ENCODE data around the gene CCN2. TPM values are rescaled to one million over a fixed set of nuclear protein-coding genes. Genes with fewer than 3 reads are reported as not detected.

CCN2 gene
- total RNA-seq, 1 experiment from 2014 or later = 49.4 TPM

GRCh38 chr6:131947986-131948661 is 3.0 kb downstream of the CCN2 start:
- TF ChIP-seq, protein P1, sequence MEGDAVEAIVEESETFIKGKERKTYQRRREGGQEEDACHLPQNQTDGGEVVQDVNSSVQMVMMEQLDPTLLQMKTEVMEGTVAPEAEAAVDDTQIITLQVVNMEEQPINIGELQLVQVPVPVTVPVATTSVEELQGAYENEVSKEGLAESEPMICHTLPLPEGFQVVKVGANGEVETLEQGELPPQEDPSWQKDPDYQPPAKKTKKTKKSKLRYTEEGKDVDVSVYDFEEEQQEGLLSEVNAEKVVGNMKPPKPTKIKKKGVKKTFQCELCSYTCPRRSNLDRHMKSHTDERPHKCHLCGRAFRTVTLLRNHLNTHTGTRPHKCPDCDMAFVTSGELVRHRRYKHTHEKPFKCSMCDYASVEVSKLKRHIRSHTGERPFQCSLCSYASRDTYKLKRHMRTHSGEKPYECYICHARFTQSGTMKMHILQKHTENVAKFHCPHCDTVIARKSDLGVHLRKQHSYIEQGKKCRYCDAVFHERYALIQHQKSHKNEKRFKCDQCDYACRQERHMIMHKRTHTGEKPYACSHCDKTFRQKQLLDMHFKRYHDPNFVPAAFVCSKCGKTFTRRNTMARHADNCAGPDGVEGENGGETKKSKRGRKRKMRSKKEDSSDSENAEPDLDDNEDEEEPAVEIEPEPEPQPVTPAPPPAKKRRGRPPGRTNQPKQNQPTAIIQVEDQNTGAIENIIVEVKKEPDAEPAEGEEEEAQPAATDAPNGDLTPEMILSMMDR (IDR thresholded peaks at IDR 0.05; ENCODE audit: unreplicated experiment) = no peak
- BruUV-seq (replicated peaks) = no TSS peak
- H3K4me3 Mint-ChIP-seq (ENCODE audit: unreplicated experiment) = no peak overlapping the region
- no peaks in the 10 kb centered on the region for H3K9me3 Mint-ChIP-seq (ENCODE audit: unreplicated experiment)
- no peak for DNase-seq (ENCODE audit: unreplicated experiment)
- no peaks in the 10 kb centered on the region for H3K27me3 Mint-ChIP-seq (ENCODE audit: insufficient read depth, unreplicated experiment)
- CTCF ChIA-PET = interaction anchor here (0.5 to 4.2 kb wide), 8 partner anchors 15 to 1142 kb away, joined by 3 to 19 read pairs (median 8); no protein-coding TSS in a partner anchor
- H3K27ac Mint-ChIP-seq (ENCODE audit: low read depth, unreplicated experiment) = no peak overlapping the region
- POLR2A ChIA-PET = interaction anchor here (0.7 to 1.0 kb wide), 2 partner anchors 127 to 270 kb away, joined by 3 to 4 read pairs; no protein-coding TSS in a partner anchor
- intact Hi-C loops (cut with micrococcal nuclease) = no loop called here
- peaks cover 42% of the 10 kb centered on the region for H3K36me3 Mint-ChIP-seq (ENCODE audit: insufficient read depth, unreplicated experiment)
- H3K4me1 Mint-ChIP-seq (ENCODE audit: insufficient read depth, unreplicated experiment) = peaks cover 29% of the 10 kb centered on the region

- DNase-seq (ENCODE audit: unreplicated experiment) = no peak
- peaks cover 29% of the 10 kb centered on the region for H3K4me1 Mint-ChIP-seq (ENCODE audit: insufficient read depth, unreplicated experiment)
- POLR2A ChIA-PET = interaction anchor here (1.0 kb wide), 1 partner anchor 128 kb away, joined by 3 read pairs; no protein-coding TSS in a partner anchor
These were observed 3.9 kb downstream of the CCN2 start for GRCh38 chr6:131946992-131947955.

DNA sequence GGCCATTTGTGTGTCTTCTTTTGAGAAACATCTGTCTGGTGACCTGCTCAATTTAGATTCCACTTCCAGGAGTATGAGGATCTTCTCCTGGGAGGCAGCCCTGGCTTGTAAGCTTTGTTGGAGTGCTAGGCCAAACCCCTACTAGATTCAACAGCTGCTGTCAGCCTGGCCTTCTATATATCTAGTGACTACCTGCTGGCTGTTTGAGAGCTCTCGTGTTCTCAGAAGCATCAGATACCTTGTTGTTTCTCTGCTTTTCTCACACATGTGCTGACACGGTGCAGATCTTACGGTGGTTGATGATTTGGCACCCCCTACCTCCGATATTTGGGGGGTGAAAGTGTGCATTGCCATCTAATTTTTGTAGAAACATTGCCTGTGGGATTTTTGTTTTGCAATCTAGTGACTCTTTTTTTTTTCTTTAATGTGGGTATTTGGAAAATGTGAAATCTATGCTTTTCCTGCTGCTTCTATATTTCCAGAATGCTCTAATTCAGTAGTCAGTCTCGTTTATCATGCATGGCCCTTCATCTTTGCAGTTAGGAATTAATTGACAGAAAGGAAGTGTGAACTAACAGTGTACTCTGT is 4.7 kb downstream of the CCN2 start:
- H3K36me3 Mint-ChIP-seq (ENCODE audit: insufficient read depth, unreplicated experiment) = peaks cover 42% of the 10 kb centered on the region
- H3K9me3 Mint-ChIP-seq (ENCODE audit: unreplicated experiment) = no peaks in the 10 kb centered on the region
- intact Hi-C loops (cut with micrococcal nuclease) = no loop called here
- TF ChIP-seq, protein P1 (IDR thresholded peaks at IDR 0.05; ENCODE audit: unreplicated experiment) = no peak
- POLR2A ChIA-PET = no interaction called here
- H3K27ac Mint-ChIP-seq (ENCODE audit: low read depth, unreplicated experiment) = peak overlapping the region; percentile 22
- H3K27me3 Mint-ChIP-seq (ENCODE audit: insufficient read depth, unreplicated experiment) = no peaks in the 10 kb centered on the region
- no peak overlapping the region for H3K4me3 Mint-ChIP-seq (ENCODE audit: unreplicated experiment)
- peaks cover 22% of the 10 kb centered on the region for H3K4me1 Mint-ChIP-seq (ENCODE audit: insufficient read depth, unreplicated experiment)
- no TSS peak for BruUV-seq (replicated peaks)
- CTCF ChIA-PET = interaction anchor here (0.6 to 2.8 kb wide), 3 partner anchors 21 to 77 kb away, joined by 3 to 14 read pairs (median 4); no protein-coding TSS in a partner anchor
- DNase-seq (ENCODE audit: unreplicated experiment) = no peak

More at GRCh38 chr6:131946992-131947955, 3.9 kb downstream of the CCN2 start:
- H3K27me3 Mint-ChIP-seq (ENCODE audit: insufficient read depth, unreplicated experiment) = no peaks in the 10 kb centered on the region
- H3K36me3 Mint-ChIP-seq (ENCODE audit: insufficient read depth, unreplicated experiment) = peaks cover 42% of the 10 kb centered on the region
- intact Hi-C loops (cut with micrococcal nuclease) = no loop called here
- CTCF ChIA-PET = interaction anchor here (0.7 to 2.8 kb wide), 4 partner anchors 14 to 32 kb away, joined by 3 to 14 read pairs (median 3); no protein-coding TSS in a partner anchor
- TF ChIP-seq, protein P1 (IDR thresholded peaks at IDR 0.05; ENCODE audit: unreplicated experiment) = no peak
- H3K27ac Mint-ChIP-seq (ENCODE audit: low read depth, unreplicated experiment) = peak overlapping the region; percentile 22
- no peak overlapping the region for H3K4me3 Mint-ChIP-seq (ENCODE audit: unreplicated experiment)
- no TSS peak for BruUV-seq (replicated peaks)
- H3K9me3 Mint-ChIP-seq (ENCODE audit: unreplicated experiment) = no peaks in the 10 kb centered on the region

Measured in MCF 10A (cell line).